GM18526 (cell line): Measurements from ENCODE around the gene OAF.

Experiments used
- POLR2A ChIP-seq: IDR thresholded peaks from 3 replicates; pipeline ENCODE4 v1.6.1; 2011; ENCODE audit not compliant: insufficient read length; ENCODE audit errors: extremely low read depth

OAF gene

GRCh38 chr11:120209746-120210625, 846 bp upstream of the OAF start:
- no peak for TF ChIP-seq POLR2A

- TF ChIP-seq POLR2A, result no peak
Measured at GRCh38 chr11:120211522-120212258, 858 bp downstream of the OAF start.

GRCh38 chr11:120212259-120212878, 1.5 kb downstream of the OAF start:
- TF ChIP-seq POLR2A, result no peak

- no peak for TF ChIP-seq POLR2A
Measured at GRCh38 chr11:120212926-120213325, 2.1 kb downstream of the OAF start.

GRCh38 chr11:120214581-120214980, 3.7 kb downstream of the OAF start:
- TF ChIP-seq POLR2A, result no peak

GRCh38 chr11:120215634-120216033, 4.8 kb downstream of the OAF start:
- no peak for TF ChIP-seq POLR2A

GRCh38 chr11:120216426-120217102, 5.7 kb downstream of the OAF start:
- TF ChIP-seq POLR2A, result no peak

GRCh38 chr11:120217526-120217925, 6.7 kb downstream of the OAF start:
- TF ChIP-seq POLR2A, result no peak

GRCh38 chr11:120217941-120218694, 7.3 kb downstream of the OAF start:
- no peak for TF ChIP-seq POLR2A

- no peak for TF ChIP-seq POLR2A
Measured at GRCh38 chr11:120218695-120219033, 7.8 kb downstream of the OAF start.

- TF ChIP-seq POLR2A, result no peak
Measured at GRCh38 chr11:120219232-120219937, 8.6 kb downstream of the OAF start.

- no peak for TF ChIP-seq POLR2A
Measured at GRCh38 chr11:120219938-120220746, 9.3 kb downstream of the OAF start.

- no peak for TF ChIP-seq POLR2A
Measured at GRCh38 chr11:120220747-120221037, 9.9 kb downstream of the OAF start.

- no peak for TF ChIP-seq POLR2A
Measured at GRCh38 chr11:120221115-120221752, 10.4 kb downstream of the OAF start.
